HG03025 (cell line): ENCODE measurements around the gene MAP3K6.

Experiments
- ATAC-seq: cut with Tn5 transposase; IDR thresholded peaks from one replicate; pipeline ENCODE4 v1.9.1; 2021; ENCODE audit warnings: mild to moderate bottlenecking, moderate library complexity; ENCODE audit not compliant: unreplicated experiment, low FRiP score

The MAP3K6 gene

GRCh38 chr1:27306892-27307761 is 59.6 kb downstream of the MAP3K6 start:
- no peak for ATAC-seq

GRCh38 chr1:27306071-27306470 is 60.7 kb downstream of the MAP3K6 start:
- ATAC-seq, result no peak
